K562 (cell line): Measurements from ENCODE around the gene TCF3. TPM values are rescaled to one million over a fixed set of nuclear protein-coding genes. Genes with fewer than 3 reads are reported as not detected.
A peak's percentile ranks its signal among the peaks of the same experiment; 100 is the strongest.

Experiments
- ADNP ChIP-seq: fragments of 200-800 bp; sonication (Bioruptor generic); IDR thresholded peaks from 2 replicates; pipeline ENCODE4 v1.6.1; 2016; ENCODE audit warnings: missing genetic modification characterization, missing compliant biosample characterization
- BDP1 ChIP-seq: IDR thresholded peaks from 3 replicates; pipeline ENCODE4 v1.6.1; 2011; ENCODE audit not compliant: insufficient read length, insufficient read depth
- DACH1 ChIP-seq: fragments of 450-650 bp; IDR thresholded peaks from 2 replicates; pipeline ENCODE4 v1.6.1; 2018; ENCODE audit not compliant: partially characterized antibody
- DPF2 ChIP-seq: fragments of 450-650 bp; IDR thresholded peaks from 2 replicates; pipeline ENCODE4 v1.6.1; 2016
- EHMT2 ChIP-seq: fragments of 450-650 bp; IDR thresholded peaks from 2 replicates; pipeline ENCODE4 v1.6.1; 2018; ENCODE audit warnings: antibody characterized with exemption
- HMGN3 ChIP-seq: IDR thresholded peaks from 2 replicates; pipeline ENCODE4 v1.6.1; 2011; ENCODE audit warnings: borderline replicate concordance, low read depth, mild to moderate bottlenecking, mixed read lengths, low read length; ENCODE audit not compliant: insufficient read length; ENCODE audit errors: extremely low read depth
- L3MBTL2 ChIP-seq: fragments of 450-650 bp; IDR thresholded peaks from 2 replicates; pipeline ENCODE4 v1.6.1; 2016; ENCODE audit warnings: mild to moderate bottlenecking, moderate library complexity
- NELFE ChIP-seq: IDR thresholded peaks from 2 replicates; pipeline ENCODE4 v1.6.1; 2011; ENCODE audit warnings: mild to moderate bottlenecking; ENCODE audit not compliant: insufficient read depth, insufficient read length
- NONO ChIP-seq, 2 experiments: fragments of 200-400 bp in 1 of 2; fragments of 450-650 bp in 1 of 2; formaldehyde crosslinking in 1 of 2; IDR thresholded peaks; 2 replicates each; pipeline ENCODE4 v1.6.1; 2017; ENCODE audit warnings: low read depth in 2 of 2, mild to moderate bottlenecking in 2 of 2, moderate library complexity in 2 of 2, low read length in 1 of 2
- PCBP2 ChIP-seq: fragments of 200-400 bp; formaldehyde crosslinking; IDR thresholded peaks from 2 replicates; pipeline ENCODE4 v1.6.1; 2018; ENCODE audit warnings: low read length, low read depth, mild to moderate bottlenecking, moderate library complexity; ENCODE audit not compliant: poor library complexity, severe bottlenecking
- RAD21 ChIP-seq, 2 experiments: fragments of 250-450 bp in 1 of 2; fragments of 450-650 bp in 1 of 2; sonication (Bioruptor Pico) in 1 of 2; formaldehyde crosslinking in 1 of 2; IDR thresholded peaks in 1 of 2; conservative IDR thresholded peaks in 1 of 2; 2 replicates each; pipeline versions ENCODE4 v1.4.0 to v1.8.0; 2020 to 2022; ENCODE audit warnings: mild to moderate bottlenecking in 2 of 2, moderate library complexity in 1 of 2
- RB1 ChIP-seq: fragments of 450-650 bp; IDR thresholded peaks from 2 replicates; pipeline ENCODE4 v1.6.1; 2017; ENCODE audit warnings: low read depth, mild to moderate bottlenecking
- RFX1 ChIP-seq: fragments of 450-650 bp; IDR thresholded peaks from 2 replicates; pipeline ENCODE4 v1.6.1; 2016; ENCODE audit warnings: mild to moderate bottlenecking, moderate library complexity
- SIN3B ChIP-seq: fragments of 450-650 bp; IDR thresholded peaks from 2 replicates; pipeline ENCODE4 v1.6.1; 2017; ENCODE audit warnings: low read depth, mild to moderate bottlenecking, moderate library complexity
- TCF3 ChIP-seq: sonication (generic); formaldehyde crosslinking; IDR thresholded peaks from 2 replicates; pipeline ENCODE4 v1.4.0; 2020; ENCODE audit warnings: mild to moderate bottlenecking, missing genetic modification reagents
- ZFP1 ChIP-seq: fragments of 450-650 bp; formaldehyde crosslinking; IDR thresholded peaks from 2 replicates; pipeline ENCODE4 v1.4.0; 2020; ENCODE audit warnings: mild to moderate bottlenecking, mixed read lengths
- ZNF197 ChIP-seq: fragments of 200-800 bp; sonication (Bioruptor generic); IDR thresholded peaks from 2 replicates; pipeline ENCODE4 v1.6.1; 2016; ENCODE audit warnings: low read depth, missing genetic modification characterization, missing compliant biosample characterization
- ZNF408 ChIP-seq: fragments of 250-450 bp; sonication (Bioruptor Pico); IDR thresholded peaks from 2 replicates; pipeline ENCODE4 v1.4.0; 2020; ENCODE audit warnings: low read depth, mild to moderate bottlenecking, moderate library complexity
- polyA plus RNA-seq, 8 experiments: library from polyadenylated mRNA; depleted of rRNA in 4 of 8; stranded (reverse) in 5 of 8; unstranded in 3 of 8; fragments of >200 nt; fragmentation: Nextera tagmentation in 2 of 8; fragmentation: Illumina TruSeq in 1 of 8; extraction: Ambion mirVana in 2 of 8; extraction: Trizol in 1 of 8; gene quantifications; 2 replicates each; pipeline versions ENCODE4 v1.2.1 to v1.2.3, GENCODE V29; 2011 to 2014; ENCODE audit warnings: inconsistent platforms in 1 of 8, missing spikeins in 1 of 8
- total RNA-seq, 7 experiments: library from RNA; depleted of rRNA in 6 of 7; stranded (reverse); fragments of >200 nt in 6 of 7; fragmentation: Illumina TruSeq in 2 of 7; extraction: Trizol in 2 of 7; gene quantifications; 2 replicates each; pipeline versions ENCODE4 v1.2.1 to v1.2.3, GENCODE V29; 2011 to 2021; ENCODE audit warnings: low replicate concordance in 1 of 7
- TF ChIP-seq, protein P1 (sequence below), 2 experiments: fragments of 450-650 bp; IDR thresholded peaks; 2 replicates each; pipeline ENCODE4 v1.6.1; 2016
- TF ChIP-seq, protein P2 (sequence below): IDR thresholded peaks from 2 replicates; pipeline ENCODE4 v1.6.1; 2014; ENCODE audit warnings: antibody characterized with exemption
- TF ChIP-seq, protein P3 (sequence below), 2 experiments: fragments of 450-650 bp in 1 of 2; sonication (generic) in 1 of 2; formaldehyde crosslinking in 1 of 2; IDR thresholded peaks in 1 of 2; conservative IDR thresholded peaks in 1 of 2; 2 replicates each; pipeline versions ENCODE4 v1.6.1 to v1.8.1; 2016 to 2023; ENCODE audit warnings: mild to moderate bottlenecking in 2 of 2, moderate library complexity in 2 of 2, inconsistent platforms in 1 of 2, missing genetic modification reagents in 1 of 2
- TF ChIP-seq, protein P4 (sequence below): fragments of 450-650 bp; IDR thresholded peaks from 2 replicates; pipeline ENCODE4 v1.6.1; 2016

The TCF3 gene
- total and polyA plus RNA-seq, 9 of the 15 experiments (the other 6 are each of a cell fraction or from before 2014, with no cell fraction given): 5.6 to 259 (median 84.0) TPM

DNA sequence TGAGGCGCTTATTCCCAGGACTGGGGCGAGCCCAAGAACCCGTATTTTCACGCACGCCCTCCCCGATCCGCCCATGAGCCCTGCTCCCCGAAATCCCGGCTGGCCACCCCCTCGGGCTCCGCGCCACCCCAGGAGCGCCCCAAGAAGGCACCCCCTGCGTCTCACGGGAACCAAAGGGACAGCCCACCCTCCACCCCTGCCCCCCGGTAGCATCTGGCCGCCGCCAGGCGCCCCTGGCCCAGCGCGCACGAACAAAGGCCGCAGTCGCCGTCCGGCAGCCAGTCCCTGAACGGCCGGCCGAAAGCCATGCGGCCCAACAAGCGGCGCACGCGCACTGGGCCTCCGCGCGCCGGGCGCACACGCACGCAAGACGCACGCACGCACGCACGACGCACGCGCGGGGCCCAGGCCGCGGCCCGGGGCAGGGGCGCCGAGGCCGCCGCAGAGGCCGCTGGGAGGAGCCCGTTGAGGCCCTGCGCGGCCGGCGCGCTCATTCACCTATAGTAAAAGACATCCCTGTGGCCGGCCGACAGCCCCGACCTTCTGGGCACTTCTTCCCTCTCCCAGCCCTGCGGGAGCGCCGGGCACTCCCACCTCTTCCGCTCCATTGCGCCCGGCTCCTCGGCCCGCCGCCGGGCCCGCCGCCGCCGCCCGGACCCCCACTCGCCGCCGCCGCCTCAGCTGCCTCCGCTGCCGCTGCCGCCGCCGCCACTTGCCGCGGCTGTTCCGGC, 60.2 kb downstream of the TCF3 start (continued):
- TF ChIP-seq, protein P1, sequence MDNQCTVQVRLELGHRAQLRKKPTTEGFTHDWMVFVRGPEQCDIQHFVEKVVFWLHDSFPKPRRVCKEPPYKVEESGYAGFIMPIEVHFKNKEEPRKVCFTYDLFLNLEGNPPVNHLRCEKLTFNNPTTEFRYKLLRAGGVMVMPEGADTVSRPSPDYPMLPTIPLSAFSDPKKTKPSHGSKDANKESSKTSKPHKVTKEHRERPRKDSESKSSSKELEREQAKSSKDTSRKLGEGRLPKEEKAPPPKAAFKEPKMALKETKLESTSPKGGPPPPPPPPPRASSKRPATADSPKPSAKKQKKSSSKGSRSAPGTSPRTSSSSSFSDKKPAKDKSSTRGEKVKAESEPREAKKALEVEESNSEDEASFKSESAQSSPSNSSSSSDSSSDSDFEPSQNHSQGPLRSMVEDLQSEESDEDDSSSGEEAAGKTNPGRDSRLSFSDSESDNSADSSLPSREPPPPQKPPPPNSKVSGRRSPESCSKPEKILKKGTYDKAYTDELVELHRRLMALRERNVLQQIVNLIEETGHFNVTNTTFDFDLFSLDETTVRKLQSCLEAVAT (IDR thresholded peaks at IDR 0.05): no peak
- TF ChIP-seq, protein P2, sequence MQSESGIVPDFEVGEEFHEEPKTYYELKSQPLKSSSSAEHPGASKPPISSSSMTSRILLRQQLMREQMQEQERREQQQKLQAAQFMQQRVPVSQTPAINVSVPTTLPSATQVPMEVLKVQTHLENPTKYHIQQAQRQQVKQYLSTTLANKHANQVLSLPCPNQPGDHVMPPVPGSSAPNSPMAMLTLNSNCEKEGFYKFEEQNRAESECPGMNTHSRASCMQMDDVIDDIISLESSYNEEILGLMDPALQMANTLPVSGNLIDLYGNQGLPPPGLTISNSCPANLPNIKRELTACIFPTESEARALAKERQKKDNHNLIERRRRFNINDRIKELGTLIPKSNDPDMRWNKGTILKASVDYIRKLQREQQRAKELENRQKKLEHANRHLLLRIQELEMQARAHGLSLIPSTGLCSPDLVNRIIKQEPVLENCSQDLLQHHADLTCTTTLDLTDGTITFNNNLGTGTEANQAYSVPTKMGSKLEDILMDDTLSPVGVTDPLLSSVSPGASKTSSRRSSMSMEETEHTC: no peak
- TF ChIP-seq, protein P3, sequence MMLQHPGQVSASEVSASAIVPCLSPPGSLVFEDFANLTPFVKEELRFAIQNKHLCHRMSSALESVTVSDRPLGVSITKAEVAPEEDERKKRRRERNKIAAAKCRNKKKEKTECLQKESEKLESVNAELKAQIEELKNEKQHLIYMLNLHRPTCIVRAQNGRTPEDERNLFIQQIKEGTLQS (IDR thresholded peaks at IDR 0.05): no peak
- TF ChIP-seq, protein P3 (CRISPR knock-in tag; conservative IDR thresholded peaks at IDR 0.05): no peak
- no peak for TF ChIP-seq ADNP (tag)
- peak; percentile 85; the same call in 1 of the 2 replicates for TF ChIP-seq RB1
- no peak for TF ChIP-seq ZNF197 (CRISPR knock-in tag)
- peak; percentile 85 for TF ChIP-seq L3MBTL2
- TF ChIP-seq DPF2: no peak
- no peak for TF ChIP-seq DACH1
- no peak for TF ChIP-seq EHMT2
- TF ChIP-seq ZFP1 (CRISPR knock-in tag): no peak
- peak; percentile 48 for TF ChIP-seq HMGN3
- no peak for TF ChIP-seq NELFE
- no peak for TF ChIP-seq RAD21 (CRISPR knock-in tag; conservative IDR thresholded peaks at IDR 0.05 in 1 of 2, IDR thresholded peaks at IDR 0.05 in 1 of 2)
- no peak for TF ChIP-seq PCBP2
- TF ChIP-seq, protein P4, sequence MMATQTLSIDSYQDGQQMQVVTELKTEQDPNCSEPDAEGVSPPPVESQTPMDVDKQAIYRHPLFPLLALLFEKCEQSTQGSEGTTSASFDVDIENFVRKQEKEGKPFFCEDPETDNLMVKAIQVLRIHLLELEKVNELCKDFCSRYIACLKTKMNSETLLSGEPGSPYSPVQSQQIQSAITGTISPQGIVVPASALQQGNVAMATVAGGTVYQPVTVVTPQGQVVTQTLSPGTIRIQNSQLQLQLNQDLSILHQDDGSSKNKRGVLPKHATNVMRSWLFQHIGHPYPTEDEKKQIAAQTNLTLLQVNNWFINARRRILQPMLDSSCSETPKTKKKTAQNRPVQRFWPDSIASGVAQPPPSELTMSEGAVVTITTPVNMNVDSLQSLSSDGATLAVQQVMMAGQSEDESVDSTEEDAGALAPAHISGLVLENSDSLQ: no peak
- peak; percentile 28 to 85; a peak in 1 of 4 replicates for TF ChIP-seq NONO (IDR thresholded peaks at IDR 0.05; ENCODE audit: low read depth in 2 of 2, low read length in 1 of 2)
- TF ChIP-seq TCF3 (CRISPR knock-in tag): no peak
- TF ChIP-seq BDP1: no peak
- TF ChIP-seq SIN3B: peak; percentile 62
- no peak for TF ChIP-seq ZNF408 (CRISPR knock-in tag)
- no peak for TF ChIP-seq RFX1
